SK-N-SH (cell line): ENCODE measurements around the gene WNT6.

Experiments used
- CHD2 ChIP-seq: fragments of 150-350 bp; IDR thresholded peaks from 2 replicates; pipeline ENCODE4 v1.6.1; 2018; ENCODE audit warnings: low read length; ENCODE audit not compliant: partially characterized antibody
- FOXM1 ChIP-seq: IDR thresholded peaks from 2 replicates; pipeline ENCODE4 v1.4.0; 2012; ENCODE audit warnings: low read depth, mild to moderate bottlenecking
- MXI1 ChIP-seq: IDR thresholded peaks from 2 replicates; pipeline ENCODE4 v1.6.1; 2012; ENCODE audit warnings: mild to moderate bottlenecking, low read depth, low read length, improper control_type of control experiment
- NRF1 ChIP-seq: IDR thresholded peaks from 2 replicates; pipeline ENCODE4 v1.6.1; 2012; ENCODE audit warnings: low read depth, mild to moderate bottlenecking, low read length
- POLR2AphosphoS5 ChIP-seq: IDR thresholded peaks from 2 replicates; pipeline ENCODE4 v1.6.1; 2012; ENCODE audit warnings: low read depth, low read length
- RXRA ChIP-seq: IDR thresholded peaks from 2 replicates; pipeline ENCODE4 v1.4.0; 2012; ENCODE audit warnings: low read depth, mild to moderate bottlenecking, borderline replicate concordance
- SMC3 ChIP-seq: IDR thresholded peaks from 2 replicates; pipeline ENCODE4 v1.6.1; 2012; ENCODE audit warnings: low read depth, low read length, improper control_type of control experiment
- TF ChIP-seq, protein P1 (sequence below): IDR thresholded peaks from 2 replicates; pipeline ENCODE4 v1.4.0; 2012; ENCODE audit warnings: low read depth
- TF ChIP-seq, protein P2 (sequence below): fragments of 200-600 bp; sonication (generic); IDR thresholded peaks from 2 replicates; pipeline ENCODE4 v1.6.1; 2017; ENCODE audit warnings: antibody characterized with exemption, mild to moderate bottlenecking, moderate library complexity

DNA sequence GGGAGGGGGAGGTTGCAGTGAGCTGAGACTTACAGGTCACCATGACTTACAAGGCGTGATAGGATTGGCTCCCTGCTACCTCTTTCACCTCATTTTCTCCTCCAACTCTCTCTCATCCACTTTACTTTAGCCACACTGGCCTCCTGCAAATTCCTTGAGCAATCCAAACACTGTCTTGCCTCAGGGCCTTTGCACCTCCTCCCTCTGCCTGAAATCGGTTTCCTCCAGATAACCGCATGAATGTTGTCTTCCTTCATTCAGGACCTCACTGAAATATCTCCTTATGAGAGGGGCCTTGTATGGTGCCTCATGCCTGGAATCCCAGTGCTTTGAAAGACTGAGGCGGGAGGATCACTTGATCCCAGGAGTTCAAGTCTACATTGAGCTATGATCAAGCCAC lies 42.8 kb downstream of the WNT6 start:
- TF ChIP-seq CHD2 = no peak
- TF ChIP-seq SMC3 = no peak
- TF ChIP-seq, protein P1, sequence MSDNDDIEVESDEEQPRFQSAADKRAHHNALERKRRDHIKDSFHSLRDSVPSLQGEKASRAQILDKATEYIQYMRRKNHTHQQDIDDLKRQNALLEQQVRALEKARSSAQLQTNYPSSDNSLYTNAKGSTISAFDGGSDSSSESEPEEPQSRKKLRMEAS = no peak
- TF ChIP-seq FOXM1 = no peak
- TF ChIP-seq, protein P2, sequence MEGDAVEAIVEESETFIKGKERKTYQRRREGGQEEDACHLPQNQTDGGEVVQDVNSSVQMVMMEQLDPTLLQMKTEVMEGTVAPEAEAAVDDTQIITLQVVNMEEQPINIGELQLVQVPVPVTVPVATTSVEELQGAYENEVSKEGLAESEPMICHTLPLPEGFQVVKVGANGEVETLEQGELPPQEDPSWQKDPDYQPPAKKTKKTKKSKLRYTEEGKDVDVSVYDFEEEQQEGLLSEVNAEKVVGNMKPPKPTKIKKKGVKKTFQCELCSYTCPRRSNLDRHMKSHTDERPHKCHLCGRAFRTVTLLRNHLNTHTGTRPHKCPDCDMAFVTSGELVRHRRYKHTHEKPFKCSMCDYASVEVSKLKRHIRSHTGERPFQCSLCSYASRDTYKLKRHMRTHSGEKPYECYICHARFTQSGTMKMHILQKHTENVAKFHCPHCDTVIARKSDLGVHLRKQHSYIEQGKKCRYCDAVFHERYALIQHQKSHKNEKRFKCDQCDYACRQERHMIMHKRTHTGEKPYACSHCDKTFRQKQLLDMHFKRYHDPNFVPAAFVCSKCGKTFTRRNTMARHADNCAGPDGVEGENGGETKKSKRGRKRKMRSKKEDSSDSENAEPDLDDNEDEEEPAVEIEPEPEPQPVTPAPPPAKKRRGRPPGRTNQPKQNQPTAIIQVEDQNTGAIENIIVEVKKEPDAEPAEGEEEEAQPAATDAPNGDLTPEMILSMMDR = no peak
- TF ChIP-seq NRF1 = no peak
- no peak for TF ChIP-seq MXI1
- TF ChIP-seq RXRA = no peak
- TF ChIP-seq POLR2AphosphoS5 = no peak
